ENCODE measurements around the gene MRPL39.

Gene MRPL39

GRCh38 chr21:25640202-25640942 is 33.1 kb upstream of the MRPL39 start:
- TF ChIP-seq ZFX (IDR thresholded peaks at IDR 0.05; ENCODE audit: borderline replicate concordance): no peak
- TF ChIP-seq CTCF (IDR thresholded peaks at IDR 0.05): no peak
- H3K27ac ChIP-seq: no peak overlapping the region

- TF ChIP-seq CTCF (IDR thresholded peaks at IDR 0.05): peak; percentile 54
- no peak for TF ChIP-seq ZFX (IDR thresholded peaks at IDR 0.05; ENCODE audit: borderline replicate concordance)
- no peak overlapping the region for H3K27ac ChIP-seq
Measured at GRCh38 chr21:25639551-25640201, 32.4 kb upstream of the MRPL39 start.

- TF ChIP-seq ZFX (IDR thresholded peaks at IDR 0.05; ENCODE audit: borderline replicate concordance) (no peak), CTCF (IDR thresholded peaks at IDR 0.05) (no peak)
- H3K27ac ChIP-seq: no peak within 1 kb of the TSS
Measured at GRCh38 chr21:25638660-25639550, 31.6 kb upstream of the MRPL39 start, which contains the start of gene JAM2. JAM2 (plus strand) TSS chr21:25639258; CDS start chr21:25639822, 564 bp downstream.

- TF ChIP-seq ZFX (IDR thresholded peaks at IDR 0.05; ENCODE audit: borderline replicate concordance) (no peak), CTCF (IDR thresholded peaks at IDR 0.05) (no peak)
- no peak overlapping the region for H3K27ac ChIP-seq
Measured at GRCh38 chr21:25637851-25638659, 30.8 kb upstream of the MRPL39 start.

- TF ChIP-seq ZFX (IDR thresholded peaks at IDR 0.05; ENCODE audit: borderline replicate concordance) (no peak), CTCF (IDR thresholded peaks at IDR 0.05) (no peak)
- no peak overlapping the region for H3K27ac ChIP-seq
Measured at GRCh38 chr21:25636727-25637126, 29.4 kb upstream of the MRPL39 start.

- H3K27ac ChIP-seq: no peak overlapping the region
- TF ChIP-seq ZFX (IDR thresholded peaks at IDR 0.05; ENCODE audit: borderline replicate concordance) (no peak), CTCF (IDR thresholded peaks at IDR 0.05) (no peak)
Measured at GRCh38 chr21:25635310-25635709, 28.0 kb upstream of the MRPL39 start.
